GM19328 (cell line): ENCODE measurements around the gene FAM216B.
"Not testable (repeated sequence)": the region's sequence is repeated elsewhere in the genome, so short reads cannot be mapped to it uniquely, and the experiment has no call there.

ENCODE experiments used
- ATAC-seq: cut with Tn5 transposase; IDR thresholded peaks from one replicate; pipeline ENCODE4 v1.9.1; 2021; ENCODE audit warnings: mild to moderate bottlenecking, moderate library complexity; ENCODE audit not compliant: unreplicated experiment

The FAM216B gene

DNA sequence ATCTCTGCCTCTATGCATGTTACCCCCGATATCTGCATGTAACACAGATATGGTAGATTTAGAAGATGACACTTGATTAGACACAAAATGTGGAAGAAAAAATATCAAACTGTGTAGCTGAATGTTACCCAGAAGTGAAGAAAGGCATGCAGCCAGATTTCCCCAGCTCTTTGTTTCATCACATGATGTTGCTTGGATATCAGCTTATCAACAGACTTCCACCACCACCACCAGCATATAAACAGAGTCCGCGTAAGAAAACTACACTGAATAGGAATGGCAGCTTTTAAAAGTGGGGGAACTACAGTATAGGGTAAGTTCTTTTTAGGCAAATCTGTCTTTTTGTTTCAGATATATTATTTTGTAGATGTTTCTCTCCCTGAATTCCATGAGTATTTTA lies at the start of gene FAM216B:
Gene FAM216B, plus strand, starts transcription at position 233 of the 400 bp plus-strand sequence. CDS start 2,484 bp downstream, outside the sequence.
- no peak for ATAC-seq

DNA sequence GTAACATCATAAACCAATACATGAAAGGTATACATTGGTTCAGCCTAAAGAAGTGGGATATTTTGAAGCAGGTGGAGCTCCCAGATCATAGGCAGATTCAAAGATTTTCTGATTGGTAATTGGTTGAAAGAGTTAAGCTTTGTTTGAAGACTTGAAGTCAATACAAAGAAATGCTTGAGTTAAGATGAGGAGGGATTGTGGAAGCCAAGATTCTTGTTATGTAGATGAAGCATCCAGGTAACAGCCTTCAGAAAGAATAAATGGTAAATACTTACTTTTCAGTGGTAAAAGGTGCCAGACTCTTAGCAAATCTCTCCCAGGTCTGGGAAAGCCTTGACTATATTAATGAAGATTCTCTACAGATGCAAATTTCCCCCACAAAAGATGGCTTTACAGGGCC lies 49.3 kb upstream of the FAM216B start:
- no peak for ATAC-seq

DNA sequence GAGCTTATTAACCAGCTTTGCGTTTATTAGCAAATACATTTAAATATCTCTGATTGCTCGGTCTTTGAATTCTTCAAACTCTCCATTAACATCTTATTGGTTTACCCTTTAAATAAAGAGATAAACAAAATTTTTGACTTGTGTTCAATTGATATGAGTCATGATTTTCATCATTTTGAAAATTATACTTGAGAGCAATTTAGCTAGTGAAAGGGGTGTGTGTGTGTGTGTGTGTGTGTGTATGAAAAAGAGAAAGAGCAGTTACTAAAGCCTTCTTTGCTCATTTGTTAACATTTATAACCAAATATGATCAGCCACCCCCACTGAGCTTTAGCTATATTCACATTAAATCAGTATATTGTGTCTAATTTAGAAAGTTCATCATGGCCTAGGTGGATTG lies 48.3 kb upstream of the FAM216B start:
- no peak for ATAC-seq

DNA sequence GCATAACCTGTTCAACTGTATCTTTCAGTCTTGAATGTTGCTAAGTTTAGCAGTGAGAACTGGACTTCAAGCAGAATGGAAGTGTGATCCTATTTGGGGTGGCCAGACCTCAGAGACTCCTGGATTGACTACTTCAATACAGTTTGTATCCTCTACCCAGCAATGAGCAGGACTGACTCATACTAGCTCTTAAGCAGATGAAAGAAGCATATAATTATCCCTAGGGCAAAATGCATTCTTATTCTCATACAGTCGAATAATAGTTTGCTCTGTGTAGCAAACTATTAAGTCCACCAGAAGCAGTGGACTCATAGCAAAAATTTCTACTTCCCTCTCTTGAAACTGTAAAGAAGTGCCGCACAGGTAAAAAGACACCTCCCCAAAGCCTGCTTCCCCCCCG lies 46.4 kb upstream of the FAM216B start:
- ATAC-seq: no peak

DNA sequence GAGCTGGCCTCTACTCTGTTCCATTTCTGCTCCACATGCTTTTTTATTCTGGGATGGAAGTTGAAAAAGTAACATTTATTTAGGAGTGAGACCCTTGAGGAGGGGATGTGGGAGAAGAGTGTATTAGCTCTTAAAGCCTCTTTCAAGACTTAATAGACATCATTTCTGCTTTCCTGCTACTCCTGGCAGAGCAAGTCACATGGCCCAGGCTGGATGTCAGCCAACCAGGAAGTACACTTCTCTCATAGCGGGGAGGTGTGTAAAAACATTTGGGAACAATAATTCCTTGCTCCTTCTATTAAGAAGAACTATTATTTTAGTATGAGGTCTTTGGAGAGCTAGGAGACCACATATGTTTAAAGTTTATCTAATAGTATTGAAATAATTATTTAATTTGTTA lies 40.6 kb upstream of the FAM216B start:
- no peak for ATAC-seq

DNA sequence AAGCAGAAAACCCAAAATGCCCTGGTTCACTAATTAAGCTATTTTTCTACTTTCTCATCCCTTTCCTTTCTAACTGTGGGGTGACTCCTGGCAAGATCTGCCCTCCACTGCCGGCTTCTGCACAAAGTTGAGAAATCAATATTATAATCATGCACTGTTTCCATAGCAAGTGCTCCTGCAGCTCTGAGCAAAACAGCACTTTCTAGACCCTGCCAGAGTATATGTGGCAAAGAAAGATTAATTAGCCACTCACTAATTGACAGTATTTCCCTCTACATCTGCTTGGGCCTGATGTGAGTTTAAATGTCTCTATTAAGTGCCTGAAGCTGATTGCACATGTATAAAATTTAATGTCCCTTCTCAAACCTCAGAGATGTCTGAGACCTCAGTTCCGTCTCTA lies 39.5 kb upstream of the FAM216B start:
- no peak for ATAC-seq

DNA sequence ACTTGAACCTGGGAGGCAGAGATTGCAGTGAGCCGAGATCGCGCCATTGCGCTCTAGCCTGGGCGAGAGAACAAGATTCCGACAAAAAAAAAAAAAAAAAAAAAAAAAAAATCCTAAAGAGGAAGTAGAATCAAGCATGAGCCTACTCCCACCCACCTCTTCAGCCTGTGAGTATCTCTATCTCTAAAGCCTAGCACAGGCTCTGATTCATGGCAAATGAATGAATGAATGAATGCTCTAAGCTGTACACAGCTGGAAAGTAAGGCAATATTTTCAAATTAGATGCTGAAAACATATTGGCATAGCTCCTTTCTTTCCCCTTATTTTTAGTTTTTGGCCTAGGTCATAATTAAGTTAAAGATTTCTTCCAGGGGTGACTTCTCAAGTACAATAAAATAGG lies 35.7 kb upstream of the FAM216B start:
- no peak for ATAC-seq

DNA sequence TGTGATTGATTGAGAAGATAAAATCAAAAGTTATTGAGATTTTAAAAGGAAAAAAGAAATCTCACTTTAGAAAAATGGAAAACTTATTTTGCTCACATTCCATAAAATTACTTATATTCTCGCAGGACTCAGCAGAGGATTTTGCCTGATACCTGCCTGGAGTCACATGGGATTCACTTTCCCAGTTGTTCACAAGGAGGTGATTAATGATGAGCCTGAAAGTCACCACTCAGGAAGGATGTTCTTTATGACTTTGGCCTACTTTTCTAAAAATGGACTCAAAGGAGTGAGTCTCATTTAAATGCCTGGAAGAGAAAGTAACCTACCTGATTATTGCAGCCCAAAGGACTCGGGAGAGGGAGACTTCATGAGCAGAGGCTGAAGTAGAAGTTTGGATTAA lies 34.5 kb upstream of the FAM216B start:
- ATAC-seq: no peak

DNA sequence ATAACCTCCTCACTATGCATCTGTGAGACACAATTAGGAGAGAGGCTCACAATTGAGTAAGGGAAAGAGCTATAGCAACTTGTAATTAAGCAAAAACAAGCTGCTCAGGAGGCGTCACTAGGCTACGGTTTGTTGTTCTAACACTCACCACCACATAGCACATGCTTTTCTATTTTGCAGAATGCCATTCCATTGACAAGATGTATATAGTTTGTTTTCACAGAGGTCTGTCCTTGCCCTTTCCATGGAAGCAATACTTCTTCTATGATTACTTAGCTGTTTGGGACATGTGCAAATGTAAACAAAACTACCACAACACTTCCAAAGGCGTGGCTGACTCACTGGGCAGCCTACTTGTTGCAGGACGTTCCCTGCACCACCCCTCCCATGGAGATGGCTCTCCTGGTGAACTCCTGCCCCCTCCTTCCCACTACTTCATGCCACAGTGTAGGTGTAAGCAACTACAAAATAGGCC lies 33.9 kb upstream of the FAM216B start:
- ATAC-seq: no peak

DNA sequence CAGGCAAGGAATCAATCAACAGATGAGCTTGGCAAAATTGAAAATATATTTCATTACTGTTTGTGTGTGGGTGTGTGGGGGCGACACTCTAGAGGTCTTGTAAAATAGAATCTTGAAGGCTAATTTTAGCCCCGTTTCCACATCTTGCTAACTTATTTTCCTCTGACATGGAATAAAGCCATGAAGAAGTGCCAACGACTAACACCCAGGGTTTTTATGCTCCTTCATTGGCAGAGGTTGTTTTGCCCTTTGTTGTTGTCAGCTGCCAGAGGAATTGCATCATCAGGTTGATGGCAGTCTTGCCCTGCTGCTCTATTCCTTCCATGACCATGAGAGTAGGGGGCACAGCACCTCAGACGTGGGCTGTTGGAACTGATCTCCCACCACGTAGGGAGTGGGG lies 30.6 kb upstream of the FAM216B start:
- no peak for ATAC-seq

DNA sequence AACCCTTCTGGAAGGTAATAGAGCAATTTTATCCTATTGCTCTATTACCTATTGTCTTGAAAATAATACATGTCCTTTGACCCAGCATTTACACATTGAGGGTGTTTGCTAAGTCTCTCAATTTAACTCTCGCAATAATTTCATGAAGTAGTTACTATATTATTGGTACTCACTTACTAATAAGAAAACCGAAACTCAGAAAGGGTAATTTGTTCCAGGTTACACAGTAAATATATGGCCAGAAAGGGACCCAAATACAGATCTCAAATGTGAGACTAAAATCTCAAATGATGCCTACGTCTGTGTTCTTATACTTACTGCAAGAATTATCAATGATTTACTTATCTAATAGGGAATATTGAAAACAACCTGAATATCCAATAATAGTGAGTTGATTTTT lies 29.7 kb upstream of the FAM216B start:
- ATAC-seq: no peak

DNA sequence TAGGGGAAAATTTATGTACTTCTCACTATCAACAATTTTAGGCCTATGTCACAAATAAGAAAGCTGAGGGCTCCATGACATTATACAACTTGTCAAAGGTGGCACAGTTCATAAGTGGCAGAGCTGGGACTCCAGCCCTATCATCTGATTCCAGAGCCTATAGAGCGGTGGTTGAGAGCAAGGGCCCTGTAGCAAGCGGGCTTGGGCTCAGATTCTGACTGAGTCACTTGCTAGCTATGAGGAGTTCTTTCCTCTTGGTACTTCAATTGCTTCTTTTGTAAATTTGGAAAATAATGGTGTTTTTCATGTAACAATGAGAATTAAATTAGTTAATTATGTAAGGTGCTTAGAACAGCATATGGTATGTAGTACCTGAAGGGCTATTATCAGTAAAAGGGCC lies 28.7 kb upstream of the FAM216B start:
- no peak for ATAC-seq

DNA sequence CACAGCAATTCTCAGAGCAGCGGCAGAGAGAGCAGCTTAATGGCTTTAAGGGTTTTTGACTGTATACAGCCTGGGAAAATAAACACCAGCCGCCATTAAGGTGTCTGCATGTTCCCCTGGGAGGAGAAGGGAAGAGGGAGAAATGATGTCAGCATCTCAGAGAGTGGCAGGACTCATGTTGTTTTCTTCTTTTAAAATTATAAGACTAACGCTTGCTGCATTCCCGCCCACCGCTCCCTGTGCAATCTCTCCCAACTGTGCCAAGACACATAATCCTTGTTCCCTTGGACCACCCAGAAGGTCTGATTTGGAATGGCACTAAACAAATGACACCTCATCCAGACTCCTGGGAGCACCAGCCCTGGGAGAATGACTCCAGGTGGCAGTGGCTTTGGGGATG lies 27.7 kb upstream of the FAM216B start:
- ATAC-seq: no peak

DNA sequence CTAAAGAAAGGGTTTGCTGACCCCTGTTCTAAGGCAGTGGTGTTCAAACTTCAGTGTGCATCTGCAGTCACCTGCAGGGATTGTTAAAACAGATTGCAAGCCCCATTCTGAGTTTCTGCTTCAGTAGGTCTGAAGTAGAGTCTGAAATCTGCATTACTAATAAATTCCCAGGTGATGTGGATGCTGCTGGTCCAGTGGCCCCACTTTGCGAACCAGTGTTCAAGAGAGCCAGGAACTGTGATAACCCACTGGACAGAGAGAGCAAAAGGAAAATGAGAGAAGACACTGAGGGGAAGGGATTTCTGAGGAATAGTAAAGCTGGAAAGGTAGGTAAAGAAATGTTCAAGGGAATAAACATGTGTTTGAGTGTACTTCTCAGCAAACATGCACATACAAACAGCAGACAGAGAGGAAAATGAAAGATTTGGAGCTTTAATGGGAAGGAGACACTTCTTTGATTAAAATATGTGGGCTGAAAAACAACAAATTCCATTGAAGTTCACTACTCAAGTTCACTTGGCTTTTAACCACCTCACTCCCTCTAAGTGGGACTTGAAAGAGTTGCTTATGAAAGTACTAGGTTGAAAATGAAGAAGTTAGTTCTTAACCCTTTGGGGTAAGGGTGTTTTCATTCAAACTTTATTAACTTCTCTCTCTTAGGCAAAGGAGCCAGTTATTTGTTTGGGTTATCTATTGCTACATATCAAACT lies 26.4 kb upstream of the FAM216B start:
- no peak for ATAC-seq

DNA sequence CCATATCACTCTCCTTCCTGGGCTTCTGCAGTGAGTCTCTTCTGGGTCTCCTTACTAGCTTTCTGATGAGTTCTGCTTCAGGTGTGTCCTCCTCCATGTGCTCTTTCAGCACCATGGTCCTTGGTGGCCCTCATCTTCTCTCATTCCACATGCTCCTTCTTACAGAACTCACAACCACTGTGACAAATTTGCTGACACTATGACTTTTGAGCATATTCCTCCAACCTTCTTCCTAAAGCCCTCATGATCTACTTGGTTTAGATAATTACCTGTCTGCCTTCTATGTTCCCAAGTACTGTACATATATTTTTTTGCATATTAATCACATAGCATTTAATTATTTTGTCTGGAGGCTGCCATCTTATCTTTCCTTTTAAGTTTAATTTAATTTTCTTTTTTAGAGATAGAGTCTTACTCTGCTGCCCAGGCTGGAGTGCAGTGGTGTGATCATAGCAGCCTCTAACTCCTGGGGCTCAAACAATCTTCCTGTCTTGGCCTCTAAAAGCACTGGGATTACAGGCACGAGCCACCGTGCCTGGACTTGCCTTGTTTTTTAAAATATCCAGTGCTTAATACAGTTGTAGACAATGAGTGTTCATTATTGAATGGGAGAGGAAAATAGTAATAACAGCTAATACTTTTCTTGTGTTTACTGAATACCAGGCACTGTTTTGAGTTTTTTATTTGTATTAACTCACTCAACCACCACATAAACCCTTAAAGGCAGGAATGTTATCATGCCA lies 23.5 kb upstream of the FAM216B start:
- no peak for ATAC-seq

DNA sequence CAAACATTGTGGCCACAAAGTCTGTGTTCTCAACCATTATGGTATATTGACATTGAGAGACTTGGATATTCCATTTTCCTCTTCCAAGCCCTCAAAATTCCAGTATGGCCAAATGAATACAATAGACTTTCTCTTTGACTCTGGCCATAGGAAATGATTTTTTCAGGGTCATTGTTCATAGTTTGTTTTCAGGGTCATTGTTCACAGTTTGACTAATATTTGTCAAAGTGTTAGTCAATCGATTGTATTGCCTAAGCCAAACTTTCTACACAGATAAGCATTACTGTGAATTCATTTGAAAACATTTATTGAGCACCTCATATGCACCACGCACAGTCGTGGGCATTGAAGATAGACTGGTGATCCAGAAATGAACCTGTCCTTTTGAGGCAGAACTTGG lies 22.9 kb upstream of the FAM216B start:
- no peak for ATAC-seq

DNA sequence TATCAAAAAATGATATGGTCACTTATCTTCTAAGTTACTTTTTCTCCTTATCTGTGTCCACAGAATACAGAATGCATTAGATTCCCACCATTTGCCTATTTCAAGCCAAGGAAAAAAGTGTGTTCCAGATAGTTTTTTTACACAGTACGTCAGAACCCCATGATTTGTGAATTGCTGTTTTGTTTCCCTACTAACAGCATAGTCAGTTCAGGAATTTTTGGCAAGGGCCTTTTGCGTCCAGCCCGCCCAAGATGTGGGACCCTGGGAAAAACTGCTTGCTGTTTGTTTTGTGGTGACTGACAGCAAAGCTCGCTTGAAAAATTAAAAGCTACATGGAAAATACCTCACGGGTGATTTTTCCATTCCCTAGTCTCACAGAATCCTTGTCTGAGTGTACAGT lies 20.4 kb upstream of the FAM216B start:
- ATAC-seq: no peak

DNA sequence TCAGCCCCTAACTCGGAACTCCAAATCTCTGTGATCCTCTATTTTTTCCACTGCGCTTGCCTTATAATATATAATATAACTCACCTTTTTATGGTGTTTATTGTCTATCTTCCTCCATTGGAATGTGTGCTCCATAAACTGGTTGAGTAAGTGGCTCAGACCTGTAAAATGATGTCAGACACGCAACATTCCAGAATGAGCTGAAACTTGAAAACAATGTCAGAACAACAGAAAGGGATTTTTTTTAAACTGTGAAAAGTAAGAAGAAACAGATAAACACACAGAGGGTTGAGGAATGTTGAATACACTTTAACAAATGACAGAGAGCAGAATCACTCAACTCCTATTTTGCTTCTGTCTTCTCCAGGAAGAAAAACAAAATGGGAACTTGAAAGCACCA lies 19.1 kb upstream of the FAM216B start:
- no peak for ATAC-seq

DNA sequence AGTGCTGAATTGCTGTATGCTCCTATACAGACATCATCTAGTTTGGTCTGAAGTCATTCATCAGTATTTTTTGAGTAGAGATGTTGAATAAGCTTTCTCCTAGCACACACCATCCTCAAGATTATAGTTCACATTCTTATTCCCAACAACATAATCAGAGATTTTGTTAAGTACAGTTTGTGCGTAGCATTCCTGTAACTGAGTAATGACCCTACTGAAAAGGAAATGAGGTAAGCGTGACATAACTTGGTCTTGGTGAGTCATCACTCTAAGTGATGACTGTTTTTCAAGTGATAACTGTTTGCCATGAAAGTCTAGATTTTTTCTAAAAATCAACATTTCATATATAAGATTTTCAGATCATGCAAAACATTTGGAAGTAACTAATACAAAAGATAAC lies 18.5 kb upstream of the FAM216B start:
- ATAC-seq: no peak

DNA sequence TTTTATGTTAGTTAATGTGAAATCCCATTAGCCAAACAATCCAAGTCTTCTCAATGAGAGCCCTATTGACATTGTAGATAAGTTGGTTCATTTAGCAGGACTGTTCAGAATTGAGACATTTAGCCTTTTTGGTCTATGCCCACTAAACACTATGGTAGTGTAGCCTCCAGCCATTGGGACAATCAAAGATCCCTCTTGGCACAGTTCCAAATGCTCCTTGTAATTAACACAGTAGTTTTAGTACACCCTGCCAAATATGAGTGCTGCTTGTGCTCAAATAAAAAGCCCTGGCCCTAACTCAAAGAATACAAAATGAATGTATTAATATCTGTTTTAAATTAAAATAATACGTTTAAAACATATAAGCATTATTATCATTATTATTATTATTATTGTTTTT lies 15.4 kb upstream of the FAM216B start:
- ATAC-seq: no peak

DNA sequence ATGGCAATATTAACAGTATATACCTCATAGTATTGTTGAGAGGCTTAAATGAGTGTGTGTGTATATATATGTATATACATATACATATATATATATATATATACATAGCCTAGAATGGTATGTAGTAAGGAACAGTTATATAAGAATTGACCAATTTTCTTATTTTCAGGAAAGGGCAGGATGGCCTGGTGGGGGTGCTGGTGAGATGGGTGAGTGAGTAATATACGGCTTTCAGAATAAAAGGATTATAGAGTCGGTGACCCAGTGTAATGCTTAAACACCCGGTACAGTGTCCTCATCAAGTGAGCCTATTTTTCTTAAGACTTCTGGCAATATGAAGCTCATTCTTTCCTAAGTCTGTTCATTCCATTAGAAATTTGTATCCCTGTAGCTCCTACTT lies 11.7 kb upstream of the FAM216B start:
- no peak for ATAC-seq

DNA sequence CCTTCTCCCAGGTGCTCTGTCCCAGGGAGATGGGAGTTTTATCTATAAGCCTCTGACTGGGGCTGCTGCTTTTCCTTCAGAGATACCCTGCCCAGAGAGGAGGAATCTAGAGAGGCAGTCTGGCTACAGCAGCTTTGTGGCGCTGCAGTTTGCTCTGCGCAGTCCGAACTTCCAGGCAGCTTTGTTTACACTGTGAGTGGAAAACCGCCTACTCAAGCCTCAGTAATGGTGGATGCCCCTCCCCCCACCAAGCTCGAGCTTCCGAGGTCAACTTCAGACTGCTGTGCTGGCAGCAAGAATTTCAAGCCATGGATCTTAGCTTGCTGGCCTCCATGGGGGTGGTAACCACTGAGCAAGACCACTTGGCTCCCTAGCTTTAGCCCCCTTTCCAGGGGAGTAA lies 4.8 kb upstream of the FAM216B start:
- ATAC-seq: not testable (repeated sequence)

DNA sequence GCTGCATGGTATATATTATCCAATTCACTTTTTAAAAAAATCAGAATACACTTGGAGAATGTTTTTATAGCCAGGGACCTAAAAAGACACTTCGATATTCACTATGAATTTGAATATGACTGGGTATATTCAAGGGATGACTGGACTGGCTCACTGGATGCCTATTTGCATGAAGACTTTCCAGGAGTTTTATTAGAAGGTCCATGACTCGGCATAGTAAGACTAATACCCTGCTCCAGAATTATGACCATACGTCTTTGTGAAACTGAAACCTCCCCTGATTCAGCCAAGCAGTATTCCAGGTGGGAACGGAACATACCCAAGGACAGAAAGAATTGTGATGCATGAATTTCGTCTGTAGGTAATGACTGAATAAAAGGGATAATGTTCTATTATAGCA lies 3.9 kb upstream of the FAM216B start:
- no peak for ATAC-seq
